Keratinocyte (primary cell): Measurements from ENCODE around the gene BPGM. TPM values are rescaled to one million over a fixed set of nuclear protein-coding genes. Genes with fewer than 3 reads are reported as not detected.
"Not testable (repeated sequence)": the region's sequence is repeated elsewhere in the genome, so short reads cannot be mapped to it uniquely, and the experiment has no call there.

Experiments
- DNase-seq: peaks from one replicate; pipeline ENCODE4 v3.0.0-alpha.2; 2011; ENCODE audit warnings: low read depth, missing footprints, low spot score
- FAIRE-seq: peaks from 2 replicates; lab custom pipeline; 2011; peaks lifted over from hg19 to GRCh38; lab: Jason Lieb, UNC
- H2AFZ ChIP-seq: 2 replicates; pipeline ENCODE4 v1.6.0; 2012; ENCODE audit warnings: low read length, control low read depth, inconsistent platforms; ENCODE audit not compliant: control insufficient read depth
- H3K27ac ChIP-seq: 2 replicates; pipeline ENCODE4 v1.5.1; 2011; ENCODE audit warnings: low read length; ENCODE audit not compliant: control insufficient read depth, insufficient read depth
- H3K27me3 ChIP-seq: 3 replicates; pipeline ENCODE4 v1.6.0; 2011; ENCODE audit warnings: low read length; ENCODE audit not compliant: control insufficient read depth, insufficient read depth; ENCODE audit errors: extremely low read depth
- H3K36me3 ChIP-seq, 2 experiments: 2 replicates in 1 of 2; 3 replicates in 1 of 2; pipeline ENCODE4 v1.5.1; 2011; ENCODE audit warnings: low read length in 2 of 2, mild to moderate bottlenecking in 1 of 2; ENCODE audit not compliant: control insufficient read depth in 2 of 2, insufficient read depth in 2 of 2; ENCODE audit errors: extremely low read depth in 1 of 2
- H3K4me1 ChIP-seq: 3 replicates; pipeline ENCODE4 v1.5.1; 2011; ENCODE audit warnings: low read length; ENCODE audit not compliant: control insufficient read depth, insufficient read depth; ENCODE audit errors: extremely low read depth
- H3K4me2 ChIP-seq: 3 replicates; pipeline ENCODE4 v1.6.0; 2011; ENCODE audit warnings: low read depth, low read length; ENCODE audit not compliant: control insufficient read depth, insufficient read depth; ENCODE audit errors: extremely low read depth
- H3K4me3 ChIP-seq, 3 experiments: fragments of 200-600 bp in 1 of 3; sonication (generic) in 1 of 3; 2 replicates in 2 of 3; 3 replicates in 1 of 3; pipeline ENCODE4 v1.5.1; 2011 to 2016; ENCODE audit warnings: low read length in 3 of 3, mild to moderate bottlenecking in 3 of 3, control low read depth in 2 of 3, inconsistent platforms in 1 of 3, low read depth in 1 of 3, mixed read lengths in 1 of 3, mixed run types in 1 of 3, moderate library complexity in 1 of 3; ENCODE audit not compliant: control insufficient read depth in 2 of 3, insufficient read depth in 2 of 3; ENCODE audit errors: extremely low read depth in 1 of 3
- H3K79me2 ChIP-seq: 2 replicates; pipeline ENCODE4 v1.6.0; 2012; ENCODE audit warnings: low read length; ENCODE audit not compliant: control insufficient read depth, insufficient read depth
- H3K9ac ChIP-seq: 3 replicates; pipeline ENCODE4 v1.6.0; 2011; ENCODE audit warnings: low read length; ENCODE audit not compliant: control insufficient read depth, insufficient read depth; ENCODE audit errors: extremely low read depth
- H3K9me1 ChIP-seq: 3 replicates; pipeline ENCODE4 v1.6.0; 2011; ENCODE audit warnings: low read length; ENCODE audit not compliant: control insufficient read depth, insufficient read depth; ENCODE audit errors: extremely low read depth
- H3K9me3 ChIP-seq: 2 replicates; pipeline ENCODE4 v1.5.1; 2012; ENCODE audit warnings: low read depth, low read length; ENCODE audit not compliant: control insufficient read depth
- H4K20me1 ChIP-seq: 3 replicates; pipeline ENCODE4 v1.6.0; 2011; ENCODE audit warnings: low read length; ENCODE audit not compliant: control insufficient read depth, insufficient read depth; ENCODE audit errors: extremely low read depth
- EZH2 ChIP-seq: IDR thresholded peaks from one replicate; pipeline ENCODE4 v1.6.1; 2012; ENCODE audit warnings: inconsistent platforms, mild to moderate bottlenecking, low read length, moderate library complexity
- dilution Hi-C: fragments of 300-500 bp; cut with MboI; formaldehyde crosslinking; loops from one replicate; pipeline ENCODE4 v1.7.0; 2020; ENCODE audit warnings: low sequenced_read_pairs; ENCODE audit not compliant: extremely low pct_ligation_motif_present
- polyA plus RNA-seq, 5 experiments: library from polyadenylated mRNA; depleted of rRNA in 3 of 5; stranded (reverse) in 3 of 5; stranded (forward) in 1 of 5; unstranded in 1 of 5; fragments of >200 nt; gene quantifications; 1 replicate in 1 of 5; 2 replicates in 3 of 5; 3 replicates in 1 of 5; pipeline versions ENCODE4 v1.2.1 to v1.2.3, GENCODE V29; 2011 to 2012; ENCODE audit warnings: missing spikeins in 2 of 5, low read depth in 1 of 5, low replicate concordance in 1 of 5
- TF ChIP-seq, protein P1 (sequence below), 3 experiments: IDR thresholded peaks in 1 of 3; conservative IDR thresholded peaks in 1 of 3; optimal IDR thresholded peaks in 1 of 3; 2 replicates in 2 of 3; 3 replicates in 1 of 3; pipeline versions ENCODE3 to v1.5.1; 2011; ENCODE audit warnings: low read length in 3 of 3, mild to moderate bottlenecking in 3 of 3, moderate library complexity in 2 of 3, control low read depth in 1 of 3, inconsistent platforms in 1 of 3; ENCODE audit not compliant: insufficient read depth in 2 of 3; ENCODE audit errors: extremely low read depth in 1 of 3

The BPGM gene
- polyA plus RNA-seq, 1 donor (not counting 4 experiments of a cell fraction or from before 2014, with no cell fraction given), result 31.2 TPM

DNA sequence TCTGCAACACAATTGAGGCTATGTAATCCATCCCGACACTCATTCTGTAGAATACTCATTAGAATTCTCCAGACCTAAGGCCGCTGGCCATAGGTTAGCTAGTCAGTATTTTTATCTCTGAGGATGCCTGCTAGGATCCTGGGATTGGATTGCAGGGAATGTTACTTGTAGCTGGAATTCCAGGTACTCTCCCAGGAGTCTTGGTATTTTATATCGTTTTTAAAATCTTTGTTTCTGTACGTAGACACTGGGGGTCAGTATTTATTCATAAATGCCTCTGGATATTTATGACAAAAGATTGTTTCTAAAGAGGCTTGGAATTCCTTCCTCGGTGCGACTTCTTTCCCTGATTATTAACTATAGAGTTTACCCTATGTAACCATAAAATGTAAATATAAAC is 40.1 kb downstream of the BPGM start:
- Histone ChIP-seq H3K9me3 (no peaks in the 10 kb centered on the region), H3K4me3 (no peak overlapping the region), H2AFZ (no peak overlapping the region), H3K27ac (no peak overlapping the region), H4K20me1 (no peaks in the 10 kb centered on the region), H3K9ac (no peak overlapping the region), H3K79me2 (no peaks in the 10 kb centered on the region), H3K36me3 (no peaks in the 10 kb centered on the region), H3K27me3 (no peaks in the 10 kb centered on the region), H3K4me1 (peaks cover 10% of the 10 kb centered on the region), H3K9me1 (peaks cover 2% of the 10 kb centered on the region), H3K4me2 (no peak overlapping the region)
- no peak for FAIRE-seq
- TF ChIP-seq, protein P1, sequence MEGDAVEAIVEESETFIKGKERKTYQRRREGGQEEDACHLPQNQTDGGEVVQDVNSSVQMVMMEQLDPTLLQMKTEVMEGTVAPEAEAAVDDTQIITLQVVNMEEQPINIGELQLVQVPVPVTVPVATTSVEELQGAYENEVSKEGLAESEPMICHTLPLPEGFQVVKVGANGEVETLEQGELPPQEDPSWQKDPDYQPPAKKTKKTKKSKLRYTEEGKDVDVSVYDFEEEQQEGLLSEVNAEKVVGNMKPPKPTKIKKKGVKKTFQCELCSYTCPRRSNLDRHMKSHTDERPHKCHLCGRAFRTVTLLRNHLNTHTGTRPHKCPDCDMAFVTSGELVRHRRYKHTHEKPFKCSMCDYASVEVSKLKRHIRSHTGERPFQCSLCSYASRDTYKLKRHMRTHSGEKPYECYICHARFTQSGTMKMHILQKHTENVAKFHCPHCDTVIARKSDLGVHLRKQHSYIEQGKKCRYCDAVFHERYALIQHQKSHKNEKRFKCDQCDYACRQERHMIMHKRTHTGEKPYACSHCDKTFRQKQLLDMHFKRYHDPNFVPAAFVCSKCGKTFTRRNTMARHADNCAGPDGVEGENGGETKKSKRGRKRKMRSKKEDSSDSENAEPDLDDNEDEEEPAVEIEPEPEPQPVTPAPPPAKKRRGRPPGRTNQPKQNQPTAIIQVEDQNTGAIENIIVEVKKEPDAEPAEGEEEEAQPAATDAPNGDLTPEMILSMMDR (optimal IDR thresholded peaks at IDR 0.05 in 1 of 3, IDR thresholded peaks at IDR 0.05 in 1 of 3, conservative IDR thresholded peaks at IDR 0.05 in 1 of 3; ENCODE audit: extremely low read depth in 1 of 3, insufficient read depth in 2 of 3, low read length in 3 of 3), result no peak
- no peak for TF ChIP-seq EZH2
- DNase-seq, result no peak
- dilution Hi-C loops, result no loop called here

- H3K36me3 ChIP-seq, H3K27me3 ChIP-seq, H4K20me1 ChIP-seq, FAIRE-seq, H3K9me3 ChIP-seq, DNase-seq, dilution Hi-C loops, H3K4me3 ChIP-seq, H3K4me2 ChIP-seq, H3K27ac ChIP-seq, H3K9me1 ChIP-seq, H2AFZ ChIP-seq, H3K79me2 ChIP-seq, H3K9ac ChIP-seq: not testable (repeated sequence)
- H3K4me1 ChIP-seq, result peaks cover 30% of the 10 kb centered on the region
Observed at GRCh38 chr7:134689550-134689949, 42.9 kb downstream of the BPGM start.

DNA sequence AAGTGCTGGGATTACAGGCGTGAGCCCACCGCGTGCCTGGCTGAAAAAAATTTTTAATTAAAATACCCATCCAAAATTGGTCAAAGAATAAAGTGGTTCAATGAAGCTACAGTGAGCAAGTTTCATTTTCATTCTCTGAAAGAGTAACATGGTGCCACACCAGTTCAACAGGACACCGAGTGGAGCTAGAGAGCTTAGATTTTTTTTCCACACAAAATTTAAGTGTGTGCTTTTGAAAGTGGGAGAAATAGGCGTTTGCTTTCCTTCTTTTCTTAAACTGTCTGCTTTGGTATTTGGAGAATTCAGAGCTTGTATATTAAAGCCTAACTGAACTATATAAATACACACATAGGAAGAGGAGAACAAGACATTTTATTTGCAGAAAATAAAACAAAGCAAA is 43.4 kb downstream of the BPGM start:
- Histone ChIP-seq H3K4me2 (no peak overlapping the region), H3K9me3 (no peaks in the 10 kb centered on the region), H3K4me1 (peaks cover 30% of the 10 kb centered on the region), H3K36me3 (no peaks in the 10 kb centered on the region), H3K27me3 (no peaks in the 10 kb centered on the region), H3K4me3 (no peak overlapping the region), H3K27ac (no peak overlapping the region), H2AFZ (no peak overlapping the region), H3K9ac (no peak overlapping the region), H3K9me1 (peaks cover 2% of the 10 kb centered on the region), H4K20me1 (no peaks in the 10 kb centered on the region), H3K79me2 (no peaks in the 10 kb centered on the region)
- dilution Hi-C loops, result no loop called here
- FAIRE-seq, result no peak
- TF ChIP-seq, protein P1 (optimal IDR thresholded peaks at IDR 0.05 in 1 of 3, IDR thresholded peaks at IDR 0.05 in 1 of 3, conservative IDR thresholded peaks at IDR 0.05 in 1 of 3; ENCODE audit: extremely low read depth in 1 of 3, insufficient read depth in 2 of 3, low read length in 3 of 3), result peak; percentile 14 to 32 (median 25)
- no peak for TF ChIP-seq EZH2
- no peak for DNase-seq
